ENCODE measurements around the gene NRXN3.

Gene NRXN3

DNA sequence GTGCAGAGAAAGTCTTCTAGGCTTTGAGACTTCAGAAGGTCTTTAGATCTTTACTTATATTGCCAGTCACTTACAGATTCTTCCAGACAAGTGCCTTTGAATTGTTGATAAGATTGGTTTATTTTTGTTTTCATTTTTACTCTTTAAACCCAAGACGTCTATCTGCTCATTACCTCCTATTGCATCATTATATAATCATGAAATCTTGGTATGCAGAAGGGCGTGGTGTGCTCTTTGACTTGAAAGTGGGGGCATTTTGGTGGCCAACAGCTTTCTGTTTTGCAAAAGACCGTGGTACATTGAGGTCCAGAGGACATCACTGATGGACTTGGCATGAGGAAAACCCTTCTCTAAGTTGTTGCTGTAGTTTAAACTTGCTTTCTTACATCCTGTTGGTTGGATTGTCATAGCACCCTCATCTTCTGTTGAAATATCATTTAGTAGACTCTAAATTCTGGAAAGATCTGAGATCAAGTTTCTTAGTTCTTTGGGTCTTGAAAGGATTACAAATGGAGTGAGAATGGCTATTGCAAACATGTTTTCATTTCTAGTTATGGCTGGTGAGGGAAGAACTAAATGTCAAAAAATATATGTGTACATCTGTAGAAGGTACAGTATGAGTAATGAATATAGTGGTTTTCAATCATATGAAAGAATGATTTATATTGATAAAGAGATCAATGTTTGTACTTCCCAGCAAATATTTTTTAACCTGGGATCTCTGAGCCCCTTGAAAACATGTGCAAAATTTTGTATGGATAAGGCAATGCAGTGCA, 441.8 kb downstream of the NRXN3 start:
- DNase-seq (ENCODE audit: low spot score), result no peak
- in situ Hi-C loops (cut with MboI; ENCODE audit: low sequenced_read_pairs, unreplicated experiment), result no loop called here
- TF ChIP-seq, protein P1, sequence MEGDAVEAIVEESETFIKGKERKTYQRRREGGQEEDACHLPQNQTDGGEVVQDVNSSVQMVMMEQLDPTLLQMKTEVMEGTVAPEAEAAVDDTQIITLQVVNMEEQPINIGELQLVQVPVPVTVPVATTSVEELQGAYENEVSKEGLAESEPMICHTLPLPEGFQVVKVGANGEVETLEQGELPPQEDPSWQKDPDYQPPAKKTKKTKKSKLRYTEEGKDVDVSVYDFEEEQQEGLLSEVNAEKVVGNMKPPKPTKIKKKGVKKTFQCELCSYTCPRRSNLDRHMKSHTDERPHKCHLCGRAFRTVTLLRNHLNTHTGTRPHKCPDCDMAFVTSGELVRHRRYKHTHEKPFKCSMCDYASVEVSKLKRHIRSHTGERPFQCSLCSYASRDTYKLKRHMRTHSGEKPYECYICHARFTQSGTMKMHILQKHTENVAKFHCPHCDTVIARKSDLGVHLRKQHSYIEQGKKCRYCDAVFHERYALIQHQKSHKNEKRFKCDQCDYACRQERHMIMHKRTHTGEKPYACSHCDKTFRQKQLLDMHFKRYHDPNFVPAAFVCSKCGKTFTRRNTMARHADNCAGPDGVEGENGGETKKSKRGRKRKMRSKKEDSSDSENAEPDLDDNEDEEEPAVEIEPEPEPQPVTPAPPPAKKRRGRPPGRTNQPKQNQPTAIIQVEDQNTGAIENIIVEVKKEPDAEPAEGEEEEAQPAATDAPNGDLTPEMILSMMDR (IDR thresholded peaks at IDR 0.05; ENCODE audit: borderline replicate concordance, control extremely low read depth, extremely low read depth, insufficient read depth, missing control alignments), result no peak

DNA sequence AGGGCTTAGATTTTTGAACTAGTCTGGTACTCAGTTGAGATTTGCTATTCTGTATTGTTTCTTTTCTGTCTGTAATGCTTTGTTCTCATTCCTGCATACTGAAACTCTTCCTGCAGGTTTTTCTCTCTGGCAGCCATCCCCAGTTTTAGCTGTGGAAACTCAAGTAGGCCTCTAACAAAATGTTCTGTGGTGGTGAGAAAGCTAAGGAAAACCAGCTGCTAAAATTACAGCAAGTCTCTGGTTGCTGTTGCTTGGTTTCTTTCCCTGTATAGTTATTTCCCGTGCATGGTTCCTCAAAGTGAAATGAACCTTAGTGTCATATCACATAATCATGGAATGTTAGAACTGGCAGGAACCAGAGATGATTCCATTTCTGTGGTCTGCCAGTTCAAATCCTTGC, 442.5 kb downstream of the NRXN3 start:
- in situ Hi-C loops (cut with MboI; ENCODE audit: low sequenced_read_pairs, unreplicated experiment), result no loop called here
- no peak for DNase-seq (ENCODE audit: low spot score)
- TF ChIP-seq, protein P1 (IDR thresholded peaks at IDR 0.05; ENCODE audit: borderline replicate concordance, control extremely low read depth, extremely low read depth, insufficient read depth, missing control alignments), result no peak

DNA sequence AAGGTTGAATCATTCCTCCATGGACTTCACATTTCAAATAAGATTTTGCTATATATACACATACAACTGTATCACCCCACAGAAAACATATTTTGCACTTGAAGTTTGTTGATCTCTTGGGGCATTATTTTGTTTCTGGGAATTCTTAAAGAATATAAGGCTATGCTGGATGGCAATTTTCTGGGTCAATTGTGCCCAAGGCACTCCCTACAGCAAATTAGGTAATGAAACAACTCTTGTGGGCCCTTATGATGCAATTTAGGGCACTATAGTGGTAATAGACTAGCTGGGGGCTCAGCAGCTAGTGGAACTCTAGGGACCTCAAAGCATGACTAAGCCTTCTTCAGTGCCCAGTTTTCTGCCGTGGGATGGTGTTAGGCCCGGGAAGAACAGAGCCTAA, 444.4 kb downstream of the NRXN3 start:
- in situ Hi-C loops (cut with MboI; ENCODE audit: low sequenced_read_pairs, unreplicated experiment), result no loop called here

DNA sequence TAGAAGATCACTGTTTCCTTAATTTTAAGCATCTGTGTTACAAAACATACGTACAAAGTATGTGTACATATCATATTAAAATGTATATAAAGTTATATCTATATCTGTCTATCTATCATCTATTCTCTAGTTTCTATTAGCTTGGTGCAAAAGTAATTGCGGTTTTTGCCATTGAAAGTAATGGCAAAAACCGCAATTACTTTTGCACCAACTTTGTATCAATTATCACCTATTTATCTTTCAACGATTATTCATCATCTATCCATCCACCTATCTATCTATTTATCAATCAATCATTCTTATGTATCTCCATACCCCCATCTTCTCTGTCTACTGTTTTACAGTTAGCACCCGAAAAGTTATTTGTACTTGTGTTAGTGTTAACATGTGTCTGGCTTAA, 447.6 kb downstream of the NRXN3 start:
- in situ Hi-C loops (cut with MboI; ENCODE audit: low sequenced_read_pairs, unreplicated experiment), result no loop called here
- TF ChIP-seq, protein P1 (IDR thresholded peaks at IDR 0.05; ENCODE audit: borderline replicate concordance, control extremely low read depth, extremely low read depth, insufficient read depth, missing control alignments), result no peak
- DNase-seq (ENCODE audit: low spot score), result no peak

More for the DNA sequence above, 444.4 kb downstream of the NRXN3 start:
- DNase-seq (ENCODE audit: low spot score), result no peak
- TF ChIP-seq, protein P1 (IDR thresholded peaks at IDR 0.05; ENCODE audit: borderline replicate concordance, control extremely low read depth, extremely low read depth, insufficient read depth, missing control alignments), result no peak

DNA sequence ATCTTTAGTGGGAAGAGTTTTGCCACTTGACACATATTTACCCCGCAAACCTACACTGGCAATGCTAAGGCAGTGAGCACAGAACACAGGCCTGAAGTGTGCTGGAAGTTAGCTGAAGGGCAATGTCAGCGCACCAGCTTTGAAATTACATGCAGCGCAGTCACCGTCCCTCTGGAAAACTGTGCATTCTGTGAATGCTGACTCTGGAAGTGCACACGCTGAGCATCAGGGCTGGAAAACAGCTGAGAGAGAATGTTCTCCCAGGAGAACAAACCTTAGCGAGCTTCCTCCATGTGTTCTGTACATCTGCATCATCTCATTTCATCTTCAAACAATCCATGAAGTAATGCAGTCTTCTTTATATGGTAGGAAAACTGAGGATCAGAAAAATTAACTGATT, 448.2 kb downstream of the NRXN3 start:
- DNase-seq (ENCODE audit: low spot score), result no peak
- TF ChIP-seq, protein P1 (IDR thresholded peaks at IDR 0.05; ENCODE audit: borderline replicate concordance, control extremely low read depth, extremely low read depth, insufficient read depth, missing control alignments), result no peak
- in situ Hi-C loops (cut with MboI; ENCODE audit: low sequenced_read_pairs, unreplicated experiment), result no loop called here

DNA sequence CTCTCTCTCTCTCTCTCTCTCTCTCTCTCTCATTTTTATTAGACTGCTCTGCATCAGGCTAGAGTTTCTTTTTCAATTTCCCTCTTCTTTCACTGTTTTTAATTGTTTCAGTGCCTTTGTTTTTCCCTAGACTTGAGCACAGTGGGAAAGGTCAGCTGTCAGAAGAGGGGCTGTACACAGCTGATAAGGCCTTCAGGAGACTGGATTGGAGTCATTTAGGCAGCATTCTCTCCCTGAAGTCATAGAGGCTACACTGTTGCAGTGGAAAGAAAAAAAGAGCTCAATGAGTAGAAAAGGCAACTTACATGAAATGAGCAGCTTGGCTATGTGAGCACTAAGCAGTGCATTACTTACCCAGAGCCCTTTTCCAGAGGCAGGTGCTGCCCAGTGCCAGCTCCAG, 456.9 kb downstream of the NRXN3 start:
- TF ChIP-seq, protein P1 (IDR thresholded peaks at IDR 0.05; ENCODE audit: borderline replicate concordance, control extremely low read depth, extremely low read depth, insufficient read depth, missing control alignments), result no peak
- in situ Hi-C loops (cut with MboI; ENCODE audit: low sequenced_read_pairs, unreplicated experiment), result no loop called here
- no peak for DNase-seq (ENCODE audit: low spot score)
